ENCODE results near the gene FSIP1.

Gene FSIP1

GRCh38 chr15:39756806-39757522 lies 25.7 kb downstream of the FSIP1 start:
- peak; percentile 43 for DNase-seq (ENCODE audit: low read depth)

- no peak for DNase-seq (ENCODE audit: low read depth)
Observed at GRCh38 chr15:39752991-39753390, 29.6 kb downstream of the FSIP1 start.

DNA sequence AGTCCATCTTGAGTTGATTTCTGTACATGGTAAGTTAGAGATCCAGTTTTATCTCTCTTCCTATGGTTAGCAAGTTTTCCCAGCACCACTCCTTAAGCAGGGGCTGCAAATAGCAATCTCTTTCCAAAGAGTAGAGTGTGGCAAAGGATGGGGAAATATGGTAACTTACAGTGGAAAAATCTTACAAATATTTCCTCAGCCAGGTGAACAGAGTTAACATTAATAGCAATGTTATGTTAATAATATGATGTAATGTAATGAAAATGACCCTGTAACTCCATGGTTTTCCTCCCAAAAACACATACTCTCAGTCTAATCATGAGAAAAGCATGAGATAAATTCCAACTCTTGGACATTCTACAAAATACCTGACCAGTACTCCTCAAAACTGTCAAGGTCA lies 30.4 kb downstream of the FSIP1 start:
- DNase-seq (ENCODE audit: low read depth): no peak

- no peak for DNase-seq (ENCODE audit: low read depth)
Observed at GRCh38 chr15:39748276-39748675, 34.4 kb downstream of the FSIP1 start.

GRCh38 chr15:39747326-39747725 lies 35.3 kb downstream of the FSIP1 start:
- no peak for DNase-seq (ENCODE audit: low read depth)

- DNase-seq (ENCODE audit: low read depth): no peak
Observed at GRCh38 chr15:39746714-39747276, 35.8 kb downstream of the FSIP1 start.

GRCh38 chr15:39746176-39746575 lies 36.5 kb downstream of the FSIP1 start:
- DNase-seq (ENCODE audit: low read depth): no peak

DNA sequence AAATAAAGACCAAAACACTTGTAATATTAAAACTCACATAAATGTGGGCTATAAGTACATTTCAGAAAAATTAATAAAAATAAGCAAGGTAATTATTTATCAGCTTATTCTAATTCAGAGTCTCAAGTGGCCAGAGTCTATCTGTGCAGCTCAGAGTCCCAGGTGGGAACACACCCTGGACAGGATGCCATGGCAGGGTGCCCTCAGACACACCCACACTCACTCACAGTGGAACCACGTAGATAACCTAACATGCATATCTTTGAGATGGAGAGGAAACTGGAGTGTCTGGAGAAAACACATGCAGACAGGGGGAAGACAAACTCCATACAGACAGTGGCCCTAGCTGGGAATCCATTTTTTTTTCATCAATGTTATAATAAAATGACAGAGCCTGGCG lies 37.2 kb downstream of the FSIP1 start:
- DNase-seq (ENCODE audit: low read depth): no peak

GRCh38 chr15:39744334-39745103 lies 38.1 kb downstream of the FSIP1 start:
- no peak for DNase-seq (ENCODE audit: low read depth)

GRCh38 chr15:39743611-39744010 lies 39.0 kb downstream of the FSIP1 start:
- DNase-seq (ENCODE audit: low read depth): no peak

- no peak for DNase-seq (ENCODE audit: low read depth)
Observed at GRCh38 chr15:39741258-39741657, 41.4 kb downstream of the FSIP1 start.

DNA sequence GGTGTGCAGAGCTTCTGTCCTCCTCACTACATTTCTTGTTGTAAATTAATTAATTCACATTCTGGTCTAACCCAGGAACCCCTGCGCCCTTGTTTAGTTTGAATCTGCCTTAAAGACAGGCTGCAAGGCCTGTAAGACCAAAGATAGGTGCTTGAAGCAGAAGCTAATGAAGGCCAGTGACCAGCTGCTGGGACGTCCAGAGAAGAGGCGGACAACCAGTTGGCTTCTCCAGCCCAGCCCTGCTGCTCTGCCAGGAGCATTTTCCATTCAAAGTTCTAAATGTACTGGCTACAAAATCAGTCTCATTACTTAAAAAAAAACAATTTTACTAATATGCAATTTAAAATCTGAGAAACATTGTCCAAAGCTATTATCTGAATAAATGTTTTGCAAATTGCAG lies 43.6 kb downstream of the FSIP1 start:
- no peak for DNase-seq (ENCODE audit: low read depth)

- no peak for DNase-seq (ENCODE audit: low read depth)
Observed at GRCh38 chr15:39737196-39737550, 45.5 kb downstream of the FSIP1 start.

- no peak for DNase-seq (ENCODE audit: low read depth)
Observed at GRCh38 chr15:39736412-39737195, 46.0 kb downstream of the FSIP1 start.

- no peak for DNase-seq (ENCODE audit: low read depth)
Observed at GRCh38 chr15:39735120-39735717, 47.4 kb downstream of the FSIP1 start.

DNA sequence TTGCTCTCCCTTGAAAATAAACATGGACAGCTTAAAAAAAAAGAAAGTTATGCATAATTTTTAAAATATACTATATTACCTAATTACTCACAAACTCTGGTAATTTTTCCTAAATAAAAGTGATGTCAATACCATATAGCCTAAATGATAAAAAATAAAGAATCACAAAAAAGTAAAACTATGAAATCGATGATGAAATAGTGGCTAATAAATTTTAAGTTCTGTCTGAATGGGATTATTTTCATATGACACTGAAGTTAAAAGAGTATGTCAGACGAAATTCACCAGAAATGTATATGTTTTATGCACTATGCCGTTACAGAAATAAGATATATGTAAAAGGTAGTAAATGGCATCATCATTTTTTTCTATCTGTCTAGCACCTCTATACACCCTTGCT lies 51.4 kb downstream of the FSIP1 start:
- DNase-seq (ENCODE audit: low read depth): no peak

- DNase-seq (ENCODE audit: low read depth): no peak
Observed at GRCh38 chr15:39730552-39730951, 52.1 kb downstream of the FSIP1 start.

DNA sequence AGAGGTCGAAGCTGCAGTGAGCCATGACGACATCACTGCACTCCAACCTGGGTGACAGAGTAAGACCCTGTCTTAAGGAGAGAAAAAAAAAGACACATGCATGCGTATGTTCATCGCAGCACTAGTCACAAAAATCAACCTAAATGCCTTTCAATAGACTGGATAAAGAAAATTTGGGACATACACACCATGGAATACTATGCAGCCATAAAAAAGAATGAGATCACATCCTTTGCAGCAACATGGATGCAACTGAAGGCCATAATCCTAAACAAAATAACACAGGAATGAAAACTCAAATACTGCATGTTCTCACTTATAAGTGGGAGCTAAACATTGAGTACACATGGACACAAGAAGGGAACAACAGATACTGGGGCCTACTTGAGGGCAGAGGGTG lies 53.1 kb downstream of the FSIP1 start:
- DNase-seq (ENCODE audit: low read depth): no peak

DNA sequence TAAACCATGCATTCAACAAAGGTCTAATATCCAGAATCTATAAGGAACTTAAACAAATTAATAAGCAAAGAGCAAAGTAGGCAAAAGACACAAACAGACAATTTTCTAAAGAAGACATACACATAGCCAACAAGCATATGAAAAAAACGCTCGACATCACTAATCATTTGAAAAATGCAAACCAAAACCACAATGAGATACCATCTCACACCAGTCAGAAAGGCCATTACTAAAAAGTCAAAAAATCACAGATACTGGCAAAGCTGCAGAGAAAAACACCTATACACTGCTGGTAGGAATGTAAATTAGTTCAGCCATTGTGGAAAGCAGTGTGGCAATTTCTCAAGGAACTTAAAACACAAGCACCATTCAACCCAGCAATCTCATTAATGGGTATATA lies 53.8 kb downstream of the FSIP1 start:
- no peak for DNase-seq (ENCODE audit: low read depth)

DNA sequence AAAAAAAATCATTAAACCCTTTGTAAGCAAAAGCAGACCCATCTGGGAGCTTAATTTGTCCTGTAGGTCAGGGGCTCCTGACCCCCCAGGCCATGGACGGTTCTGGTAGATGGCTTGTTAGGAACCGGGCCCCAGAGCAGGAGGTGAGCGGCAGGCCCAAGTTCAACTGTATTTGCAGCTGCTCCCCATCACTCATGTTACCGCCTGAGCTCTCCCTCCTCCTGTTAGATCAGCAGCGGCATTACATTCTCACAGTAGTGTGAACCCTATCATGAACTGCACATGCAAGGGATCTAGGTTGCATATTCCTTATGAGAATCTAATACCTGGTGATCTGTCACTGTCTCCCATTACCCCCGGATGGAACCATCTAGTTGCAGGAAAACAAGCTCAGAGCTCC lies 60.7 kb downstream of the FSIP1 start:
- no peak for DNase-seq (ENCODE audit: low read depth)

- DNase-seq (ENCODE audit: low read depth): peak; percentile 85
Observed at GRCh38 chr15:39720621-39721611, 61.7 kb downstream of the FSIP1 start.
